Right renal pelvis (tissue), 4 donors: ENCODE data around the gene KATNIP. TPM values are rescaled to one million over a fixed set of nuclear protein-coding genes. Genes with fewer than 3 reads are reported as not detected.

ENCODE experiments used
- DNase-seq, 4 donors: peaks; one replicate each; pipeline ENCODE4 v3.0.0-alpha.2; 2013; ENCODE audit warnings: low read depth in 4 of 4, low spot score in 3 of 4, missing footprints in 1 of 4
- polyA plus RNA-seq, 4 donors: library from polyadenylated mRNA; unstranded; fragments of 120-200 nt; gene quantifications; one replicate each; pipeline ENCODE4 v1.2.1, GENCODE V29; 2013; ENCODE audit not compliant: insufficient read length in 4 of 4

The KATNIP gene
- polyA plus RNA-seq, 4 donors = 20.8 to 25.9 (median 22.0) TPM

GRCh38 chr16:27576729-27577128 lies 26.8 kb downstream of the KATNIP start:
- no peak for DNase-seq

- no peak for DNase-seq
Observed at GRCh38 chr16:27579087-27579980, 29.4 kb downstream of the KATNIP start.

- no peak for DNase-seq
Observed at GRCh38 chr16:27582883-27583282, 32.9 kb downstream of the KATNIP start.

GRCh38 chr16:27583634-27584033 lies 33.7 kb downstream of the KATNIP start:
- DNase-seq = no peak

GRCh38 chr16:27585200-27585599 lies 35.3 kb downstream of the KATNIP start:
- no peak for DNase-seq

GRCh38 chr16:27586711-27587110 lies 36.8 kb downstream of the KATNIP start:
- DNase-seq = no peak

- DNase-seq = no peak
Observed at GRCh38 chr16:27588057-27588456, 38.1 kb downstream of the KATNIP start.

GRCh38 chr16:27591837-27592236 lies 41.9 kb downstream of the KATNIP start:
- no peak for DNase-seq

- no peak for DNase-seq
Observed at GRCh38 chr16:27595475-27595874, 45.5 kb downstream of the KATNIP start.

GRCh38 chr16:27595993-27596392 lies 46.0 kb downstream of the KATNIP start:
- no peak for DNase-seq

GRCh38 chr16:27596411-27596810 lies 46.5 kb downstream of the KATNIP start:
- no peak for DNase-seq

- DNase-seq = no peak
Observed at GRCh38 chr16:27597361-27597760, 47.4 kb downstream of the KATNIP start.

GRCh38 chr16:27598220-27598619 lies 48.3 kb downstream of the KATNIP start:
- no peak for DNase-seq

- DNase-seq = no peak
Observed at GRCh38 chr16:27598931-27599565, 49.1 kb downstream of the KATNIP start.

- no peak for DNase-seq
Observed at GRCh38 chr16:27599606-27600005, 49.7 kb downstream of the KATNIP start.

Other genes starting within 250 kb of the KATNIP start
- gene IL4R, start 236.2 kb upstream of the KATNIP start, polyA plus RNA-seq = 10 to 100 TPM; 13.7 to 19.5 (median 17.9) TPM
- under 1 TPM; 0.11 to 0.19 (median 0.15) TPM for gene IL21R, start 148.0 kb upstream of the KATNIP start, polyA plus RNA-seq
- gene GTF3C1, start 231 bp upstream of the KATNIP start, polyA plus RNA-seq = 100 to 1,000 TPM in 1 of 4 donors, 10 to 100 TPM in 3; 72.6 to 100 (median 81.6) TPM